BE2C (cell line): Measurements from ENCODE around the gene APC2.
"Not testable (repeated sequence)": the region's sequence is repeated elsewhere in the genome, so short reads cannot be mapped to it uniquely, and the experiment has no call there.

Experiments used
- DNase-seq: peaks from one replicate; pipeline ENCODE4 v3.0.0-alpha.2; 2020
- H3K27me3 ChIP-seq: fragments of 250-450 bp; sonication (Bioruptor Pico); 2 replicates; pipeline ENCODE4 v1.5.1; 2020; ENCODE audit warnings: mild to moderate bottlenecking
- H3K36me3 ChIP-seq: fragments of 250-450 bp; sonication (Bioruptor Pico); 2 replicates; pipeline ENCODE4 v1.5.1; 2020; ENCODE audit warnings: mild to moderate bottlenecking
- H3K4me1 ChIP-seq: fragments of 250-450 bp; sonication (Bioruptor Pico); 2 replicates; pipeline ENCODE4 v1.5.1; 2020
- H3K4me3 ChIP-seq: 2 replicates; pipeline ENCODE4 v1.5.1; 2011; ENCODE audit warnings: low read depth, low read length
- H3K9me3 ChIP-seq: fragments of 250-450 bp; sonication (Bioruptor Pico); 2 replicates; pipeline ENCODE4 v1.5.1; 2020
- CTCF ChIP-seq: IDR thresholded peaks from 2 replicates; pipeline ENCODE4 v1.5.1; 2012; ENCODE audit warnings: mild to moderate bottlenecking, low read depth, low read length

APC2 gene

GRCh38 chr19:1438035-1438932, 11.6 kb upstream of the APC2 start, which contains the start of gene RPS15:
RPS15 (plus strand) TSS chr19:1438396; CDS start chr19:1438426, 30 bp downstream.
- peak within 1 kb of the TSS; percentile 72 for H3K4me3 ChIP-seq
- peaks cover 59% of the 10 kb centered on the region for H3K36me3 ChIP-seq
- peaks cover 3% of the 10 kb centered on the region for H3K4me1 ChIP-seq
- TF ChIP-seq CTCF: peak; percentile 84
- peak; percentile 95 for DNase-seq
- no peaks in the 10 kb centered on the region for H3K9me3 ChIP-seq
- no peaks in the 10 kb centered on the region for H3K27me3 ChIP-seq

GRCh38 chr19:1438933-1439354, 11.0 kb upstream of the APC2 start:
- DNase-seq: no peak

GRCh38 chr19:1439525-1440417, 10.2 kb upstream of the APC2 start:
- DNase-seq, H3K4me1 ChIP-seq, H3K9me3 ChIP-seq, H3K27me3 ChIP-seq: not testable (repeated sequence)
- Histone ChIP-seq H3K36me3 (peaks cover 45% of the 10 kb centered on the region), H3K4me3 (peak overlapping the region; percentile 72)

More at GRCh38 chr19:1438933-1439354, 11.0 kb upstream of the APC2 start:
- peak overlapping the region; percentile 72 for H3K4me3 ChIP-seq
- H3K27me3 ChIP-seq: no peaks in the 10 kb centered on the region
- H3K9me3 ChIP-seq: no peaks in the 10 kb centered on the region
- peaks cover 52% of the 10 kb centered on the region for H3K36me3 ChIP-seq
- peaks cover 3% of the 10 kb centered on the region for H3K4me1 ChIP-seq
- no peak for TF ChIP-seq CTCF

GRCh38 chr19:1440418-1440801, 9.5 kb upstream of the APC2 start:
- H3K4me1 ChIP-seq: peaks cover 3% of the 10 kb centered on the region
- no peaks in the 10 kb centered on the region for H3K9me3 ChIP-seq
- DNase-seq: no peak
- TF ChIP-seq CTCF: no peak
- H3K4me3 ChIP-seq: peak overlapping the region; percentile 72
- peaks cover 39% of the 10 kb centered on the region for H3K36me3 ChIP-seq
- H3K27me3 ChIP-seq: no peaks in the 10 kb centered on the region

GRCh38 chr19:1441022-1441426, 8.9 kb upstream of the APC2 start:
- H3K4me3 ChIP-seq: no peak overlapping the region
- TF ChIP-seq CTCF: no peak
- peaks cover 3% of the 10 kb centered on the region for H3K4me1 ChIP-seq

GRCh38 chr19:1441677-1442438, 8.1 kb upstream of the APC2 start:
- DNase-seq: no peak
- Histone ChIP-seq H3K4me3 (no peak overlapping the region), H3K9me3 (no peaks in the 10 kb centered on the region), H3K27me3 (peaks cover 5% of the 10 kb centered on the region; the same call in 1 of the 2 replicates), H3K36me3 (peaks cover 36% of the 10 kb centered on the region), H3K4me1 (no peaks in the 10 kb centered on the region)
- no peak for TF ChIP-seq CTCF

More at GRCh38 chr19:1441022-1441426, 8.9 kb upstream of the APC2 start:
- Histone ChIP-seq H3K27me3 (no peaks in the 10 kb centered on the region), H3K36me3 (peaks cover 36% of the 10 kb centered on the region), H3K9me3 (no peaks in the 10 kb centered on the region)
- no peak for DNase-seq
